Panc1 (cell line): ENCODE data around the gene DZIP1. TPM values are rescaled to one million over a fixed set of nuclear protein-coding genes. Genes with fewer than 3 reads are reported as not detected.
"Not testable (repeated sequence)": the region's sequence is repeated elsewhere in the genome, so short reads cannot be mapped to it uniquely, and the experiment has no call there.

Source experiments
- ATAC-seq: fragments of 200-7000 bp; cut with Tn5 transposase; 2 replicates; pipeline ENCODE4 v1.9.1; 2020; ENCODE audit warnings: mild to moderate bottlenecking, moderate library complexity
- BruUV-seq: library from RNA; stranded (reverse); fragments of 400-500 nt; replicated peaks from 2 replicates; lab custom pipeline; 2021; lab: Mats Ljungman, UMichigan
- CTCF ChIA-PET: fragments of 300-600 bp; sonication (Branson Sonifier 250); formaldehyde crosslinking; loops from one replicate; lab custom pipeline; 2022; ENCODE audit warnings: antibody characterized with exemption; lab: Charles Lee
- POLR2A ChIA-PET: fragments of 300-600 bp; sonication (Branson Sonifier 250); formaldehyde crosslinking; loops from one replicate; lab custom pipeline; 2022; ENCODE audit warnings: antibody characterized with exemption; lab: Charles Lee
- DNase-seq: peaks from one replicate; pipeline ENCODE4 v3.0.0-alpha.2; 2010; ENCODE audit warnings: low read depth, low spot score
- H3K27ac ChIP-seq: 2 replicates; pipeline ENCODE4 v1.5.1; 2011; ENCODE audit warnings: mild to moderate bottlenecking, low read length, inconsistent platforms
- H3K27me3 ChIP-seq: fragments of 200-500 bp; sonication (Bioruptor generic); 2 replicates; pipeline ENCODE4 v1.6.0; 2014; ENCODE audit warnings: low read length, inconsistent platforms; ENCODE audit not compliant: control insufficient read depth, insufficient read depth
- H3K36me3 ChIP-seq: fragments of 200-500 bp; sonication (Bioruptor generic); 2 replicates; pipeline ENCODE4 v1.5.1; 2014; ENCODE audit warnings: inconsistent platforms, mild to moderate bottlenecking, low read length, moderate library complexity; ENCODE audit not compliant: control insufficient read depth, insufficient read depth
- H3K4me1 ChIP-seq: 2 replicates; pipeline ENCODE4 v1.5.1; 2011; ENCODE audit warnings: inconsistent platforms, mild to moderate bottlenecking, low read length, moderate library complexity; ENCODE audit not compliant: control insufficient read depth, insufficient read depth
- H3K4me3 ChIP-seq, 2 experiments: 2 replicates each; pipeline ENCODE4 v1.5.1; 2011 to 2012; ENCODE audit warnings: low read depth in 2 of 2, low read length in 2 of 2, mild to moderate bottlenecking in 2 of 2, inconsistent platforms in 1 of 2, moderate library complexity in 1 of 2
- H3K9me3 ChIP-seq: fragments of 200-500 bp; sonication (Bioruptor generic); 2 replicates; pipeline ENCODE4 v1.5.1; 2014; ENCODE audit warnings: low read depth, mild to moderate bottlenecking, inconsistent platforms, low read length, moderate library complexity; ENCODE audit not compliant: control insufficient read depth, insufficient read depth
- CTCF ChIP-seq: fragments of 450-650 bp; IDR thresholded peaks from 2 replicates; pipeline ENCODE4 v1.5.1; 2017; ENCODE audit warnings: mild to moderate bottlenecking
- POLR2AphosphoS5 ChIP-seq: IDR thresholded peaks from 2 replicates; pipeline ENCODE4 v1.6.1; 2012; ENCODE audit warnings: mild to moderate bottlenecking, low read depth, low read length, moderate library complexity
- SIN3A ChIP-seq: IDR thresholded peaks from 2 replicates; pipeline ENCODE4 v1.6.1; 2012; ENCODE audit warnings: low read depth, mild to moderate bottlenecking, low read length, moderate library complexity, borderline replicate concordance; ENCODE audit not compliant: insufficient read depth
- TCF7L2 ChIP-seq: IDR thresholded peaks from 2 replicates; pipeline ENCODE4 v1.6.1; 2011; ENCODE audit warnings: mild to moderate bottlenecking, low read depth, low read length, inconsistent platforms
- in situ Hi-C: cut with HindIII; loops from 2 replicates; pipeline ENCODE4 v1.10.0; 2016; ENCODE audit warnings: low sequenced_read_pairs, low pct_unique_long_range_greater_than_20kb
- intact Hi-C: fragments of 100-400 bp; cut with micrococcal nuclease; formaldehyde crosslinking; loops from one replicate; pipeline ENCODE4 v1.10.0; 2022; ENCODE audit not compliant: unreplicated experiment
- total RNA-seq: library from RNA; stranded (reverse); gene quantifications from one replicate; pipeline ENCODE4 v1.2.1, GENCODE V29; 2021; ENCODE audit not compliant: unreplicated experiment
- TF ChIP-seq, protein P1 (sequence below), 2 experiments: IDR thresholded peaks; 2 replicates each; pipeline ENCODE4 v1.6.1; 2011 to 2012; ENCODE audit warnings: low read depth in 2 of 2, control low read depth in 1 of 2, low read length in 1 of 2, mild to moderate bottlenecking in 1 of 2, moderate library complexity in 1 of 2; ENCODE audit not compliant: insufficient read depth in 1 of 2

The DZIP1 gene
- total RNA-seq, 1 experiment from 2014 or later: 22.9 TPM

GRCh38 chr13:95671597-95671996, 27.1 kb upstream of the DZIP1 start:
- ChIA-PET POLR2A (no interaction called here), CTCF (no interaction called here)
- ATAC-seq: no peak
- peaks cover 5% of the 10 kb centered on the region; the same call in 1 of the 2 replicates for H3K4me1 ChIP-seq
- no peaks in the 10 kb centered on the region for H3K27me3 ChIP-seq
- in situ Hi-C loops (no loop called here), intact Hi-C loops (loop anchor here (10.0 kb wide), 1 partner anchor 163 kb away; no protein-coding TSS in a partner anchor)
- BruUV-seq: no TSS peak
- no peaks in the 10 kb centered on the region for H3K9me3 ChIP-seq
- no peak overlapping the region for H3K27ac ChIP-seq
- H3K4me3 ChIP-seq: no peak overlapping the region
- no peak for TF ChIP-seq POLR2AphosphoS5
- TF ChIP-seq, protein P1, sequence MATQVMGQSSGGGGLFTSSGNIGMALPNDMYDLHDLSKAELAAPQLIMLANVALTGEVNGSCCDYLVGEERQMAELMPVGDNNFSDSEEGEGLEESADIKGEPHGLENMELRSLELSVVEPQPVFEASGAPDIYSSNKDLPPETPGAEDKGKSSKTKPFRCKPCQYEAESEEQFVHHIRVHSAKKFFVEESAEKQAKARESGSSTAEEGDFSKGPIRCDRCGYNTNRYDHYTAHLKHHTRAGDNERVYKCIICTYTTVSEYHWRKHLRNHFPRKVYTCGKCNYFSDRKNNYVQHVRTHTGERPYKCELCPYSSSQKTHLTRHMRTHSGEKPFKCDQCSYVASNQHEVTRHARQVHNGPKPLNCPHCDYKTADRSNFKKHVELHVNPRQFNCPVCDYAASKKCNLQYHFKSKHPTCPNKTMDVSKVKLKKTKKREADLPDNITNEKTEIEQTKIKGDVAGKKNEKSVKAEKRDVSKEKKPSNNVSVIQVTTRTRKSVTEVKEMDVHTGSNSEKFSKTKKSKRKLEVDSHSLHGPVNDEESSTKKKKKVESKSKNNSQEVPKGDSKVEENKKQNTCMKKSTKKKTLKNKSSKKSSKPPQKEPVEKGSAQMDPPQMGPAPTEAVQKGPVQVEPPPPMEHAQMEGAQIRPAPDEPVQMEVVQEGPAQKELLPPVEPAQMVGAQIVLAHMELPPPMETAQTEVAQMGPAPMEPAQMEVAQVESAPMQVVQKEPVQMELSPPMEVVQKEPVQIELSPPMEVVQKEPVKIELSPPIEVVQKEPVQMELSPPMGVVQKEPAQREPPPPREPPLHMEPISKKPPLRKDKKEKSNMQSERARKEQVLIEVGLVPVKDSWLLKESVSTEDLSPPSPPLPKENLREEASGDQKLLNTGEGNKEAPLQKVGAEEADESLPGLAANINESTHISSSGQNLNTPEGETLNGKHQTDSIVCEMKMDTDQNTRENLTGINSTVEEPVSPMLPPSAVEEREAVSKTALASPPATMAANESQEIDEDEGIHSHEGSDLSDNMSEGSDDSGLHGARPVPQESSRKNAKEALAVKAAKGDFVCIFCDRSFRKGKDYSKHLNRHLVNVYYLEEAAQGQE (IDR thresholded peaks at IDR 0.05; ENCODE audit: insufficient read depth in 1 of 2, low read depth in 2 of 2, low read length in 1 of 2): no peak
- TF ChIP-seq TCF7L2: no peak
- no peak for TF ChIP-seq SIN3A
- no peak for TF ChIP-seq CTCF
- DNase-seq: no peak
- H3K36me3 ChIP-seq: no peaks in the 10 kb centered on the region

DNA sequence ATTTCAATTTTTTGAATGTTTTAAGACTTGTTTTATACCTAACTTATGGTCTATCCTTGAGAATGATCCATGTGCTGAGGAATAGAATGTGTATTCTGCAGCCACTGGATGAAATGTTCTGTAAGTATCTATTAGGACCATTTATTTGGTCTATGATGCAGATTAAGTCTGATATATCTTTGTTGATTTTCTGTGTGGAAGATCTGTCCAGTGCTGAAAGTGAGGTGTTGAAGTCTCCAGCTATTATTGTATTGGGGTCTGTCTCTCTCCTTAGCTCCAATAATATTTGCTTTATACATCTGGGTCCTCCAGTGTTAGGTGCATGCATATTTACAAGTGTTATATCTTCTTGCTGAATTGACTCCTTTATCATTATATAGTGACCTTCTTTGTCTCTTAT, 22.7 kb upstream of the DZIP1 start:
- CTCF ChIA-PET, ATAC-seq: not testable (repeated sequence)

More for the DNA sequence above, 22.7 kb upstream of the DZIP1 start:
- H3K36me3 ChIP-seq, POLR2A ChIA-PET, intact Hi-C loops, H3K27ac ChIP-seq, H3K9me3 ChIP-seq, H3K4me1 ChIP-seq, DNase-seq, H3K27me3 ChIP-seq, BruUV-seq, H3K4me3 ChIP-seq, in situ Hi-C loops: not testable (repeated sequence)
- TF ChIP-seq, protein P1 (IDR thresholded peaks at IDR 0.05; ENCODE audit: insufficient read depth in 1 of 2, low read depth in 2 of 2, low read length in 1 of 2): 0 out of 4 replicates have a peak, but pooled peaks of 1 of the 2 experiments have one; percentile 48
